Heart left ventricle (tissue), 13 donors: ENCODE results near the gene HSPB8.

Source experiments
- POLR2A ChIP-seq, 2 donors: fragments of 450-650 bp; IDR thresholded peaks; one replicate each; pipeline ENCODE4 v1.6.1; 2017; ENCODE audit warnings: antibody characterized with exemption in 2 of 2, mild to moderate bottlenecking in 2 of 2, moderate library complexity in 2 of 2
- TF ChIP-seq, protein P1 (sequence below), 12 donors: fragments of 200-600 bp; sonication (generic) in 4 of 12; IDR thresholded peaks; one replicate each; pipeline versions ENCODE4 v1.5.0 to v1.8.0; 2018 to 2022; ENCODE audit warnings: antibody characterized with exemption in 12 of 12, mild to moderate bottlenecking in 5 of 12
- donor health status: ischemic (EF 13 %, LVEDD 7.1; RV severe dilation, severe dysfunction).
- donor health status: DM: no; HTN: yes; CAD: no.
- donor health status: DM: no; HTN: no; CAD: no.
- donor health status: ischemic (EF 25% LVEDD 6.9; RV normal size, moderate dysfunction).
- donor health status: ischemic (EF 25% LVEDD 5.7; RV mildly dilated, moderate dysfunction).
- donor health status: ischemic (EF 35%, LVEDD 5.7; RV mildly dilated, moderate dysfunction).
- donor health status: nonischemic (EF 11% LVEDD 7.7; RV severe dilation, severe dysfunction).
- donor health status: DM: yes; HTN: yes; CAD: no.
- donor health status: PGD.
- donor health status: ischemic (EF 29% LVEDD 5.4; RV normal size, mild dysfunction).
- donor health status: nonischemic (EF 23%, LVEDD 6.1; RV moderate dilation, normal function).

DNA sequence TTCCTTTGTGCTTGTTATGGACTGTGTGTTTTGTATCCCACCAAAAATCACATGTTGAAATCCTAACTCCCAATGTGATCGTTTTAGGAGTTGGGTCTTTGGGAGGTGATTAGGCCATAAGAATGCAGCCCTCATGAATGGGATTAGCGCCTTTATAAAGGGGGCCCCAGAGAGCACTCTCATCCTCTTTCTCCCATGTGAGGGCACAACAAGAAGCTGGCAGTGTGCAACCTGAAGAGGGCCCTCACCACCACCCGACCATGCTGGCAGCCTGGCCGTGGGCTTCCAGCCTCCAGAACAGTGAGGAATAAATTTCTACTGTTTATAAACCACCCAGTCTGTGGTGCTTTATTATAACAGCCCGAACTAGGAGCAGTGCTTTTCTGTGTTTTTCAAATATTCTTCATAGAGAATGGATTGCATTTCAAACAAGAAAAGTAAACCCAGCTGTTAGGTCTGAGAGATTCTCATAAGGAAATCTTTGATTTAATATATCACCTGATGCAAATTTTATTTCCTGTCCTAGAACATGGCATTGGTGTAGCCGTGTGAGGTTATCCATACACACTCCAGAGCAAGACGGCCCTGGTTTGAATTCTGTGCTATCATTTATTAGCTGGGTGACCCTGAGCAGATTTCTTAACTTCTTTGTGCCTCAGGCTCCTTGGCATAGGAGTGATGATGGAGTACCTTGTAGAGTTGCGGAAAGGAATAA lies 27.8 kb downstream of the HSPB8 start:
- TF ChIP-seq POLR2A (IDR thresholded peaks at IDR 0.05), result no peak
- TF ChIP-seq, protein P1, sequence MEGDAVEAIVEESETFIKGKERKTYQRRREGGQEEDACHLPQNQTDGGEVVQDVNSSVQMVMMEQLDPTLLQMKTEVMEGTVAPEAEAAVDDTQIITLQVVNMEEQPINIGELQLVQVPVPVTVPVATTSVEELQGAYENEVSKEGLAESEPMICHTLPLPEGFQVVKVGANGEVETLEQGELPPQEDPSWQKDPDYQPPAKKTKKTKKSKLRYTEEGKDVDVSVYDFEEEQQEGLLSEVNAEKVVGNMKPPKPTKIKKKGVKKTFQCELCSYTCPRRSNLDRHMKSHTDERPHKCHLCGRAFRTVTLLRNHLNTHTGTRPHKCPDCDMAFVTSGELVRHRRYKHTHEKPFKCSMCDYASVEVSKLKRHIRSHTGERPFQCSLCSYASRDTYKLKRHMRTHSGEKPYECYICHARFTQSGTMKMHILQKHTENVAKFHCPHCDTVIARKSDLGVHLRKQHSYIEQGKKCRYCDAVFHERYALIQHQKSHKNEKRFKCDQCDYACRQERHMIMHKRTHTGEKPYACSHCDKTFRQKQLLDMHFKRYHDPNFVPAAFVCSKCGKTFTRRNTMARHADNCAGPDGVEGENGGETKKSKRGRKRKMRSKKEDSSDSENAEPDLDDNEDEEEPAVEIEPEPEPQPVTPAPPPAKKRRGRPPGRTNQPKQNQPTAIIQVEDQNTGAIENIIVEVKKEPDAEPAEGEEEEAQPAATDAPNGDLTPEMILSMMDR (IDR thresholded peaks at IDR 0.05), result peak in 3 of 12 donors; percentile 17 to 24 (median 19)
